ENCODE results near the gene AQP12B. TPM values are rescaled to one million over a fixed set of nuclear protein-coding genes. Genes with fewer than 3 reads are reported as not detected.

The AQP12B gene
- total and polyA plus RNA-seq, 4 donors, result not detected

DNA sequence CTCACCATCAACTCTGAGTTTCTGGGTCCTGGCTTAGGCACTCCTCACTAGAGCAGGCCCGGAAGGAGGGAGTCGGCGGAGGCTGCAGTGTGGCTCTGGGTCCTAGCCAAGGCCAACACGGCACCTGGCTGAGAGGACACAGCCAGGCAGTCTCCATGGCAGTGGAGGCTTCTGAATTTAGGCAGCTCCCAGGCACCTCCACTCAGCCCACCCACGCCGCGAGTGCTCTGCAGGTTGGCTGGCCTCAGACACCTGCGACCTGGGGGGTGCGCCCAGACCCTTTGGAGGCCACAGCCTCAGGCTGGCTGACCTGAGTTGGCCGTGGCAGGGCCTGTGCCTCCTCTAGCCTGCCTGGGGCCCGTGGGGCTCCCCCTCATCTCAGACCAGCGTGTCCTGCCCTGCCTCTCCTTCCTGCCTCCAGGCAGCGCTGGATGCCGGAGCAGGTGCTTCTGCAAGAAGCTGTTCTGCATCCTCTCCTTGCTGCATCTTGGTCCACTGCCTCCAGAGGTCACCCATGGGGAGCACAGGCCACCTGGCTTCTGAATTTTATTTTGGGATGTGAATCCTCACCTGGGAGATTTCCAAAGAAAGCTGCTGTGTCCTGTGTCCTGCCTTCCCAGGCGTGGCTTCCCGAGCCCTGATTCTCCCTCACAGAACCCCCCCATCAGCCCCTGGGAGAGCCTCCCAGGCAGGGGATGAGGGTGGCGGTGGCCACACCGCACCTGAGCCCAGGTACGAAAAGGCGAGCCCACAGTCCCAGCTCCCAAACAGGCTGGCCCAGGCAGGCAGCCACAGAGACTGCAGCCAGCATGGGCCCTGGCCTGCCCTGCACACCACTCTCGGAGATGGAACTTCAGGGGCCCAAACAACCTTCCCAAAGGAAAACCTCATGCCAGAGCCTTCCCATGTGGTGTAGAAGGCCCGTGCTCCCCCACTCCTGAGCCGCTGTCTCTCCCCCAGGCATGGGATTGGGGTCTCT lies 32.4 kb upstream of the AQP12B start:
- DNase-seq (ENCODE audit: low spot score), result no peak
- Histone ChIP-seq H3K4me3 (ENCODE audit: low read depth in 1 of 3, low read length in 3 of 3) (no peak overlapping the region), H3K9ac (ENCODE audit: low read depth in 1 of 2, low read length in 2 of 2) (no peak overlapping the region), H3K27ac (ENCODE audit: low read depth in 1 of 2, low read length in 2 of 2) (no peak overlapping the region), H3K4me1 (ENCODE audit: control insufficient read depth in 4 of 4, insufficient read depth in 4 of 4, low read length in 3 of 4) (no peaks in the 10 kb centered on the region), H3K9me3 (ENCODE audit: control insufficient read depth in 4 of 4, low read length in 3 of 4) (no peaks in the 10 kb centered on the region), H3K27me3 (ENCODE audit: control insufficient read depth in 4 of 4, insufficient read depth in 4 of 4, low read length in 3 of 4) (no peaks in the 10 kb centered on the region), H3K36me3 (ENCODE audit: control insufficient read depth in 4 of 4, insufficient read depth in 3 of 4, low read depth in 1 of 4, low read length in 3 of 4) (no peaks in the 10 kb centered on the region)
- TF ChIP-seq, protein P1, sequence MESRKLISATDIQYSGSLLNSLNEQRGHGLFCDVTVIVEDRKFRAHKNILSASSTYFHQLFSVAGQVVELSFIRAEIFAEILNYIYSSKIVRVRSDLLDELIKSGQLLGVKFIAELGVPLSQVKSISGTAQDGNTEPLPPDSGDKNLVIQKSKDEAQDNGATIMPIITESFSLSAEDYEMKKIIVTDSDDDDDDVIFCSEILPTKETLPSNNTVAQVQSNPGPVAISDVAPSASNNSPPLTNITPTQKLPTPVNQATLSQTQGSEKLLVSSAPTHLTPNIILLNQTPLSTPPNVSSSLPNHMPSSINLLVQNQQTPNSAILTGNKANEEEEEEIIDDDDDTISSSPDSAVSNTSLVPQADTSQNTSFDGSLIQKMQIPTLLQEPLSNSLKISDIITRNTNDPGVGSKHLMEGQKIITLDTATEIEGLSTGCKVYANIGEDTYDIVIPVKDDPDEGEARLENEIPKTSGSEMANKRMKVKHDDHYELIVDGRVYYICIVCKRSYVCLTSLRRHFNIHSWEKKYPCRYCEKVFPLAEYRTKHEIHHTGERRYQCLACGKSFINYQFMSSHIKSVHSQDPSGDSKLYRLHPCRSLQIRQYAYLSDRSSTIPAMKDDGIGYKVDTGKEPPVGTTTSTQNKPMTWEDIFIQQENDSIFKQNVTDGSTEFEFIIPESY (IDR thresholded peaks at IDR 0.05), result no peak
- TF ChIP-seq FOXA1 (IDR thresholded peaks at IDR 0.05) (no peak), RXRA (IDR thresholded peaks at IDR 0.05) (no peak), NR2F2 (IDR thresholded peaks at IDR 0.05) (no peak), ATF3 (IDR thresholded peaks at IDR 0.05) (no peak), JUND (IDR thresholded peaks at IDR 0.05) (no peak), HNF4A (conservative IDR thresholded peaks at IDR 0.05) (no peak), RAD21 (IDR thresholded peaks at IDR 0.05) (no peak), FOXA2 (IDR thresholded peaks at IDR 0.05) (no peak)
- TF ChIP-seq, protein P2, sequence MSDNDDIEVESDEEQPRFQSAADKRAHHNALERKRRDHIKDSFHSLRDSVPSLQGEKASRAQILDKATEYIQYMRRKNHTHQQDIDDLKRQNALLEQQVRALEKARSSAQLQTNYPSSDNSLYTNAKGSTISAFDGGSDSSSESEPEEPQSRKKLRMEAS (IDR thresholded peaks at IDR 0.05), result no peak
- TF ChIP-seq, protein P3, sequence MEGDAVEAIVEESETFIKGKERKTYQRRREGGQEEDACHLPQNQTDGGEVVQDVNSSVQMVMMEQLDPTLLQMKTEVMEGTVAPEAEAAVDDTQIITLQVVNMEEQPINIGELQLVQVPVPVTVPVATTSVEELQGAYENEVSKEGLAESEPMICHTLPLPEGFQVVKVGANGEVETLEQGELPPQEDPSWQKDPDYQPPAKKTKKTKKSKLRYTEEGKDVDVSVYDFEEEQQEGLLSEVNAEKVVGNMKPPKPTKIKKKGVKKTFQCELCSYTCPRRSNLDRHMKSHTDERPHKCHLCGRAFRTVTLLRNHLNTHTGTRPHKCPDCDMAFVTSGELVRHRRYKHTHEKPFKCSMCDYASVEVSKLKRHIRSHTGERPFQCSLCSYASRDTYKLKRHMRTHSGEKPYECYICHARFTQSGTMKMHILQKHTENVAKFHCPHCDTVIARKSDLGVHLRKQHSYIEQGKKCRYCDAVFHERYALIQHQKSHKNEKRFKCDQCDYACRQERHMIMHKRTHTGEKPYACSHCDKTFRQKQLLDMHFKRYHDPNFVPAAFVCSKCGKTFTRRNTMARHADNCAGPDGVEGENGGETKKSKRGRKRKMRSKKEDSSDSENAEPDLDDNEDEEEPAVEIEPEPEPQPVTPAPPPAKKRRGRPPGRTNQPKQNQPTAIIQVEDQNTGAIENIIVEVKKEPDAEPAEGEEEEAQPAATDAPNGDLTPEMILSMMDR (IDR thresholded peaks at IDR 0.05; ENCODE audit: low read depth, low read length, missing input control), result no peak
- 86% methylated on average over 23 of the region's 23 CpGs for WGBS

DNA sequence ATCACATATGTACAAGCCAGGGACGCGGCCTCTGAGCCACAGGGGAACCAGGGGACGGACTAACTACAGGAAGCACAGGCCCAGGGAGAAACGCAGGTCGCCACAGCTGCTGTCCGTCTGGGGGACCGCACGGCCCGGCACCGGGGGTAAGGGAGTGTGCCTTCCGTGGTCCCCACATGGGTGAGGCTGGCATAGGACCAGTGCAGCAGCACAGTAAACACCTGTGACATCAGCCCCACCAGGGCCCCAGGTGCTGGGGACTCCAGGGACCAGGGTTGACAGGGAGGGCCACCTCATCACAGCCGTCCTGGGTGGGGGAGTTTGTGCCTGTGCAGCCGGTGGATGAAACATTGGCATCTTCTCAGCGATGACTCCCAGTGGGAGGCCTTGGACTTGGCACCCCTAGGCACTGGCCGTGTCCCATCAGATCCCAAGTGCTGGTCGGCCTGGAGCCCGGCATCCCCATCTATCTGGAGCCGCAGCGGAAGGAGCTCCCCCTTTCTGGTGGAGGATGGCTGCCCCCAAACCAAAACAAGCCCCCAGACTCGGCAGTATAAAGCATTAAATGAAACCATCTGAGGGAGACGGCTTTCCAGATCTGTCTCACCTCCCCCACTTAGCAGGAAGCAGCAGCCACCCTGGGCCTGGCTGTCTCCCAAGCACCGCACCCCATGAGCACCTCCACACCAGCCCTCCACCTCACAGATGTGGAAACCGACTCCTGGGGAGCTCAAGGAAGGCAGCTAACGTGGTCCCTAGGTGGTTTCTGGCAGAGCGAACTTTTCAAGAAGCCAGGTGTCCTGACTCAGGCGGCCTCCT lies 31.5 kb upstream of the AQP12B start:
- no peak overlapping the region for H3K9ac ChIP-seq (ENCODE audit: low read depth in 1 of 2, low read length in 2 of 2)
- 85% methylated on average over 26 of the region's 26 CpGs for WGBS
- TF ChIP-seq, protein P1 (IDR thresholded peaks at IDR 0.05), result no peak
- no peaks in the 10 kb centered on the region for H3K27me3 ChIP-seq (ENCODE audit: control insufficient read depth in 4 of 4, insufficient read depth in 4 of 4, low read length in 3 of 4)
- no peaks in the 10 kb centered on the region for H3K4me1 ChIP-seq (ENCODE audit: control insufficient read depth in 4 of 4, insufficient read depth in 4 of 4, low read length in 3 of 4)
- no peak overlapping the region for H3K4me3 ChIP-seq (ENCODE audit: low read depth in 1 of 3, low read length in 3 of 3)
- H3K27ac ChIP-seq (ENCODE audit: low read depth in 1 of 2, low read length in 2 of 2), result no peak overlapping the region
- H3K9me3 ChIP-seq (ENCODE audit: control insufficient read depth in 4 of 4, low read length in 3 of 4), result no peaks in the 10 kb centered on the region
- DNase-seq (ENCODE audit: low spot score), result no peak
- H3K36me3 ChIP-seq (ENCODE audit: control insufficient read depth in 4 of 4, insufficient read depth in 3 of 4, low read depth in 1 of 4, low read length in 3 of 4), result no peaks in the 10 kb centered on the region

Data from liver (tissue), 9 donors.